Peyer's patch (tissue), 4 donors: ENCODE measurements around the gene SEMA4D. TPM values are rescaled to one million over a fixed set of nuclear protein-coding genes. Genes with fewer than 3 reads are reported as not detected.
"Not testable (repeated sequence)": the region's sequence is repeated elsewhere in the genome, so short reads cannot be mapped to it uniquely, and the experiment has no call there.

Experiments used
- DNase-seq, 3 donors: peaks; one replicate each; pipeline ENCODE4 v3.0.0-alpha.2; 2017 to 2019
- H3K27ac ChIP-seq, 4 donors: fragments of 200-600 bp; sonication (generic); one replicate each; pipeline ENCODE4 v1.5.1; 2016 to 2019
- H3K27me3 ChIP-seq, 2 donors: fragments of 200-600 bp; sonication (generic); one replicate each; pipeline ENCODE4 v1.5.1; 2019
- H3K36me3 ChIP-seq, 3 donors: fragments of 200-600 bp; sonication (generic); one replicate each; pipeline ENCODE4 v1.5.1; 2016 to 2019
- H3K4me1 ChIP-seq, 4 donors: fragments of 200-600 bp; sonication (generic); one replicate each; pipeline ENCODE4 v1.5.1; 2016 to 2019
- H3K4me3 ChIP-seq, 4 donors: fragments of 200-600 bp; sonication (generic); 1 replicate in 3 of 4; 2 replicates in 1 of 4; pipeline ENCODE4 v1.5.1; 2016 to 2019; ENCODE audit warnings: mild to moderate bottlenecking in 1 of 4
- H3K9me3 ChIP-seq, 4 donors: fragments of 200-600 bp; sonication (generic); one replicate each; pipeline ENCODE4 v1.5.1; 2016 to 2019; ENCODE audit warnings: mild to moderate bottlenecking in 1 of 4
- CTCF ChIP-seq, 6 experiments: fragments of 450-650 bp in 4 of 6; fragments of 200-600 bp in 2 of 6; sonication (generic) in 1 of 6; IDR thresholded peaks; one replicate each; pipeline ENCODE4 v1.5.1; 2017 to 2019; ENCODE audit warnings: antibody characterized with exemption in 6 of 6, mild to moderate bottlenecking in 3 of 6, moderate library complexity in 1 of 6
- POLR2A ChIP-seq, 2 donors: fragments of 450-650 bp; IDR thresholded peaks; one replicate each; pipeline ENCODE4 v1.5.1; 2017; ENCODE audit warnings: antibody characterized with exemption in 2 of 2, mild to moderate bottlenecking in 2 of 2, moderate library complexity in 2 of 2
- total RNA-seq, 4 donors: library from RNA; depleted of rRNA; stranded (reverse); fragments of >200 nt; gene quantifications; one replicate each; pipeline ENCODE4 v1.1.0, GENCODE V29; 2016

The SEMA4D gene
- total RNA-seq, 4 donors from 2014 or later, result 24.3 to 124 (median 30.0) TPM

- TF ChIP-seq POLR2A (IDR thresholded peaks at IDR 0.05) (no peak), CTCF (IDR thresholded peaks at IDR 0.05) (no peak)
- no peaks in the 10 kb centered on the region for H3K36me3 ChIP-seq
- peak overlapping the region; percentile 9 to 68 (median 41) for H3K27ac ChIP-seq
- peaks cover 0 to 37% (median 32%) of the 10 kb centered on the region in 4 donors for H3K4me1 ChIP-seq
- H3K27me3 ChIP-seq, result no peaks in the 10 kb centered on the region
- peak in 1 of 3 donors; percentile 13 for DNase-seq
- H3K9me3 ChIP-seq, result no peaks in the 10 kb centered on the region
- no peak overlapping the region for H3K4me3 ChIP-seq
Observed at GRCh38 chr9:89482056-89482851, 15.7 kb downstream of the SEMA4D start.

- DNase-seq, result peak in 2 of 3 donors; percentile 49 to 68
- Histone ChIP-seq H3K36me3 (no peaks in the 10 kb centered on the region), H3K27ac (peak overlapping the region; percentile 9 to 68 (median 52)), H3K9me3 (no peaks in the 10 kb centered on the region), H3K4me1 (peaks cover 0 to 44% (median 32%) of the 10 kb centered on the region in 4 donors), H3K27me3 (no peaks in the 10 kb centered on the region), H3K4me3 (peak overlapping the region in 1 of 4 donors; percentile 12)
- TF ChIP-seq CTCF (IDR thresholded peaks at IDR 0.05) (no peak), POLR2A (IDR thresholded peaks at IDR 0.05) (no peak)
Observed at GRCh38 chr9:89481538-89481915, 16.4 kb downstream of the SEMA4D start.

- Histone ChIP-seq H3K27me3 (no peaks in the 10 kb centered on the region), H3K9me3 (no peaks in the 10 kb centered on the region), H3K4me3 (peak overlapping the region in 1 of 4 donors; percentile 12), H3K27ac (peak overlapping the region in 3 of 4 donors; percentile 35 to 68 (median 39)), H3K36me3 (no peaks in the 10 kb centered on the region), H3K4me1 (peaks cover 0 to 44% (median 32%) of the 10 kb centered on the region in 4 donors)
- TF ChIP-seq POLR2A (IDR thresholded peaks at IDR 0.05) (no peak), CTCF (IDR thresholded peaks at IDR 0.05) (no peak)
- no peak for DNase-seq
Observed at GRCh38 chr9:89480825-89481537, 16.9 kb downstream of the SEMA4D start.

GRCh38 chr9:89480372-89480771 lies 17.5 kb downstream of the SEMA4D start:
- peaks cover 0 to 44% (median 33%) of the 10 kb centered on the region in 4 donors for H3K4me1 ChIP-seq
- H3K36me3 ChIP-seq, DNase-seq, H3K27me3 ChIP-seq, H3K9me3 ChIP-seq, H3K4me3 ChIP-seq: not testable (repeated sequence)
- peak overlapping the region in 2 of 4 donors; percentile 35 to 68 for H3K27ac ChIP-seq

- Histone ChIP-seq H3K4me1 (peaks cover 0 to 50% (median 29%) of the 10 kb centered on the region in 4 donors), H3K27ac (peak overlapping the region in 2 of 4 donors; percentile 12 to 54)
- not testable (repeated sequence) for H3K36me3 ChIP-seq, H3K4me3 ChIP-seq, DNase-seq, H3K9me3 ChIP-seq, H3K27me3 ChIP-seq
- peak in 1 of 2 donors; percentile 38 for TF ChIP-seq POLR2A (IDR thresholded peaks at IDR 0.05)
Observed at GRCh38 chr9:89479669-89480011, 18.3 kb downstream of the SEMA4D start.

GRCh38 chr9:89478821-89479668 lies 18.9 kb downstream of the SEMA4D start:
- H3K9me3 ChIP-seq, result no peaks in the 10 kb centered on the region

More at GRCh38 chr9:89478821-89479668, 18.9 kb downstream of the SEMA4D start:
- peak in 2 of 3 donors; percentile 18 to 41 for DNase-seq
- peaks cover 0 to 49% (median 23%) of the 10 kb centered on the region in 4 donors for H3K4me1 ChIP-seq
- TF ChIP-seq CTCF (IDR thresholded peaks at IDR 0.05) (no peak), POLR2A (IDR thresholded peaks at IDR 0.05) (no peak)
- peak overlapping the region in 2 of 4 donors; percentile 1 to 17 for H3K4me3 ChIP-seq
- peak overlapping the region in 3 of 4 donors; percentile 12 to 68 (median 54) for H3K27ac ChIP-seq
- H3K36me3 ChIP-seq, result no peaks in the 10 kb centered on the region
- no peaks in the 10 kb centered on the region for H3K27me3 ChIP-seq
